ENCODE data around the gene BMPER.

DNA sequence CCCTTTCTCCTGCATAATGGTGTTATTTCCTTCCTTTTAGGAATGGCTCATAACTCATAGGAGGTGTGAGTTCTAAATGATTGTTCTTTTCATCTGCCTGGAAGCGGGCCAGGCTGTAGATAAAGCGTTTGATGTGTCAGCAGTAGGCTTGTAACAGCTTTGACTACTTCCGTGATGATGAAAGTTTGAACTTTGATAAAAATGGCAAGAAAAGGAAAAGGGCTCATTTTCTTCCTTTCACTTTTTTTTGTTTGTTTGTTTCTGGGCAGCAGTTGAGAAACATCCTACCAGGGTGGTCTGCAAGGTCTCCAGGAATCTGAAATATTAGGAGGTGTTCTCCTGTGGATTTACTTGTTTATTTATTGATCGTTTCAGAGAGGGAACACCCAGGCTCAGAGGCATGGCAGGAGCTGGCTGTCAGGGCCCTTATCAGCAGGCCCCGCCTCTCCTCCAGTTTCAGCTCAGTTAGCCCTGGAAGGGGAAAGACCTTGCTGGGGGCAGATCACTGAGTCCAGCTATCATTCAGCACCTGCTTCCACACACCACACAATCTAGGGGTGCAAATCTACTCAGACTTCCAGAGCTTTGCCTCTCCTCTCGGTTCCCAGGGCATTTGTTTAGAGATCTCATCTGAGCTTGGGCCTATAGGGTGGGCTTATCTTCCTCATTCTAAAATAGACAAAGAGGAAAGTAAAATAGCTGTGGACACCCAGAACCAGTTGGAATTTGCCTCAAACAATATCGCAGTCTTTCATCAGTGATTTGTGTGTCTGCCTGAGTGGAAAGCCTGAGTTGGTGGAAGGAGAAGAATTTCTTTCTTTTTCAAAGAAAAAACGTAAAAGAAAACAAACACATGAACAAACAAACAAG, 130.9 kb downstream of the BMPER start:
- TF ChIP-seq, protein P1, sequence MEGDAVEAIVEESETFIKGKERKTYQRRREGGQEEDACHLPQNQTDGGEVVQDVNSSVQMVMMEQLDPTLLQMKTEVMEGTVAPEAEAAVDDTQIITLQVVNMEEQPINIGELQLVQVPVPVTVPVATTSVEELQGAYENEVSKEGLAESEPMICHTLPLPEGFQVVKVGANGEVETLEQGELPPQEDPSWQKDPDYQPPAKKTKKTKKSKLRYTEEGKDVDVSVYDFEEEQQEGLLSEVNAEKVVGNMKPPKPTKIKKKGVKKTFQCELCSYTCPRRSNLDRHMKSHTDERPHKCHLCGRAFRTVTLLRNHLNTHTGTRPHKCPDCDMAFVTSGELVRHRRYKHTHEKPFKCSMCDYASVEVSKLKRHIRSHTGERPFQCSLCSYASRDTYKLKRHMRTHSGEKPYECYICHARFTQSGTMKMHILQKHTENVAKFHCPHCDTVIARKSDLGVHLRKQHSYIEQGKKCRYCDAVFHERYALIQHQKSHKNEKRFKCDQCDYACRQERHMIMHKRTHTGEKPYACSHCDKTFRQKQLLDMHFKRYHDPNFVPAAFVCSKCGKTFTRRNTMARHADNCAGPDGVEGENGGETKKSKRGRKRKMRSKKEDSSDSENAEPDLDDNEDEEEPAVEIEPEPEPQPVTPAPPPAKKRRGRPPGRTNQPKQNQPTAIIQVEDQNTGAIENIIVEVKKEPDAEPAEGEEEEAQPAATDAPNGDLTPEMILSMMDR (conservative IDR thresholded peaks at IDR 0.05), result no peak
- no peak for TF ChIP-seq ZFX (IDR thresholded peaks at IDR 0.05)
